Non-pigmented ciliary epithelial cell (primary cell): ENCODE measurements around the gene TDRD3.

Source experiments
- DNase-seq: peaks from one replicate; pipeline ENCODE4 v3.0.0-alpha.2; 2010; ENCODE audit warnings: low read depth

Gene TDRD3

DNA sequence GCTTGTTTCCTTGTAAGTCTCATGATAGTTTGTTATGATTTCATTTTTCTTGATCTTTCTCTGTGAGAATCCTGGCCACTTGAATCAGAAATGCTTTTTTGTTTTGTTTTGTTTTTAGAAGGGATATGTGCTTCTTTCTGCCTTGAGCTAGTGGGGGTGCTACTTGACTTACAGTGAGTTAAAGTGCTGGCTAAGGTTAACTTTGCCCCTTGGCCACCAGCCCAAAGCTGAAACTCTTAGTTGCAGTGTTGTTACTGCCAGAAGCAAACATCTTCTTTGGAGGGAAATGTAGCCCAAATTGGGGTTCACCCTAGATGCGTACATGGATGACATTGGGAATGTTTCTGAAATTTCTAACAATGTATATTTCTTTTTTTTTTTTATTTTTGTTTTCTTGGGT, 57.4 kb downstream of the TDRD3 start:
- DNase-seq: no peak

DNA sequence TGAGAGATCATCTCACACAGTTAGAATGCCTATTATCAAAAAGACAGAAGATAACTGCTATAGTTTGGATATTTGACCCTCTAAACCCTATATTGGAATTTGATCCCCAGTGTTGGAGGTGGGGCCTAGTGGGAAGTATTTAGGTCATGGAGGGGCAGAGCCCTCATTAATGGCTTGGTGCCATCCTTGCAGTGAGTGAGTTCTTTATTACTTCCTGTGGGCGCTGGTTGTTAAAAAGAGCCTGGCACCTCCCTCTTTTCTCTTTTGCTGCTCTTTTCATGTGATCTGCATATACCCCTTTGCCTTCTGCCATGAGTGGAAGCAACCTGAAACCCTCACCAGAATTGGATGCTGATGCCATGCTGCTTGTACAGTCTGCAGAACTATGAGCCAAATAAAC, 66.8 kb downstream of the TDRD3 start:
- no peak for DNase-seq

- no peak for DNase-seq
These were observed 70.1 kb downstream of the TDRD3 start for GRCh38 chr13:60467098-60467497.

DNA sequence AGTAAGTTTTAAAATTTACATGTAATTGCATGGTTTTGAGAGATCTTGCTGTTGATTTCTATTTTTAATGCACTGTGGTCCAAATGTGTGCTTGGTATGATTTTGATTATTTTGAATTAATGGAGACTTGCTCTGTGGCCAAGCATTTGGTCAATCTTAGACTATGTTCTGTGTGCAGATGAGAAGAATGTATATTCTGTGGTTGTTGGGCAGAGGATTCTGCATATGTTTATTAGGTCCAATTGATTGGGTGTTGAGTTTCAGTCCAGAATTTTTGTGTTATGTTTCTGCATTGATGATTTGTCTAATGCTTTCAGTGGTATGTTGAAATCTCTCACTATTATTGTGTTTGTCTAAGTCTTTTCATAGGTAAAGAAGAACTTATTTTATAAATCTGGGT, 82.3 kb downstream of the TDRD3 start:
- no peak for DNase-seq

GRCh38 chr13:60482012-60482411, 85.0 kb downstream of the TDRD3 start:
- DNase-seq: no peak

GRCh38 chr13:60484865-60485264, 87.8 kb downstream of the TDRD3 start:
- DNase-seq: no peak

GRCh38 chr13:60491531-60491930, 94.5 kb downstream of the TDRD3 start:
- no peak for DNase-seq

GRCh38 chr13:60492187-60492586, 95.2 kb downstream of the TDRD3 start:
- DNase-seq: no peak

GRCh38 chr13:60494296-60494695, 97.3 kb downstream of the TDRD3 start:
- DNase-seq: no peak

GRCh38 chr13:60501236-60501635, 104.2 kb downstream of the TDRD3 start:
- DNase-seq: no peak

- DNase-seq: no peak
These were observed 112.8 kb downstream of the TDRD3 start for GRCh38 chr13:60509601-60510386.

- DNase-seq: no peak
These were observed 114.6 kb downstream of the TDRD3 start for GRCh38 chr13:60511637-60512036.

DNA sequence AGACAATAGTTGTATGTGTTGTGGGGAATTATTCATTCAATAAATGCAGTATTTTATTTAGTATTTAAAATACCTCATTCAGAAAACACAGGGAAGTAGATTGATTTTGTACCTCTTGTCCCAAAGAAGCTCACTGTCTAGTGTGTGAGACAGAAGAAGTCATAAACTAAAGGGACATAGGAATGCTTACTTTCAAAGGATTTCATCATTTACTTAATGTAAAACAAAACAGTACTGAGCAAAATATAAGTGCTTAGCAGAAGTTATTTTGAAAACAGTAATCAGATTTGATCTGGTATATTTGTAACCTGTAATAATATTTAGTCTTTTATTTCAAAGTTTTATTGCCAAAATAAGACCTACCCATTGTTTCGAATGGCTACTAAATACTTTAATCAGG, 117.9 kb downstream of the TDRD3 start:
- no peak for DNase-seq

DNA sequence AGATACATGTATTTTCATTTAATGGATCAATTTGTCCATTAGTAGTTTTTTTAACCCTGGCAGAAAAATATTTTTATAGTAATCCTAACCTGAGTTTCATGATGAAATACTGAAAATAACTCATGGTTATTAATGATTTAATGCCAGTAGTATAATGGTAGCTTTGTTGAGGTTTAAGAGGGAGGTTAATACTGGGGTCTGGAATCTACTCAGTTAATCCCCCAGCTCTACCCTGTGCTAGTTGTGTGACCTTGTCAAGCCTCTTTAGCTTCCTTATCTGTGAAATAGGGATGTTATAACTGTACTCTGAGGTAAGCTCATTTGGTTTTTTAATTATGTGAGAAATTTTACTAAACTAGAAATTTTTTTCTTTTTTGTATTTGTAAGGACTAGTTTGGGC, 122.5 kb downstream of the TDRD3 start:
- DNase-seq: no peak

- DNase-seq: no peak
These were observed 124.0 kb downstream of the TDRD3 start for GRCh38 chr13:60520902-60521569.

DNA sequence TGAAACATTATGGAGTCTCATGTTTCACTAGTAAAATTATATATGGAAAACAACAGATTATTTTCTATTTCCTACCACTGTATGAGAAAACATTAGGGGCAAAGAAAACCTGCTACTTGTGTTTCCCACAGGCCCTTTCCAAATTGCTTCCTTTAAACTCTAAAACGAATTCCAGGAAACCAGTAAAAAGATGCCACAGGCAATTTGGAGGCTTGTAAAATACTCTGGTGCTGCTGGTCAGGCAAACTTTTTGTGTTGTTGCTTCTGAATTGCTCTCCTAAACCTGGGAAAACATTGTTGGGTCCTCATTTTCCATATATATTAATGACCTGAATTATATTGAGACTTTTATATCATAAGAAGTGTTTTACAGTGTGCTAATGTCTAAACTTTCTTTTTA, 141.5 kb downstream of the TDRD3 start:
- no peak for DNase-seq

- no peak for DNase-seq
These were observed 143.3 kb downstream of the TDRD3 start for GRCh38 chr13:60540276-60540675.

- no peak for DNase-seq
These were observed 165.2 kb downstream of the TDRD3 start for GRCh38 chr13:60562096-60562780.

GRCh38 chr13:60571571-60571970, 174.6 kb downstream of the TDRD3 start:
- DNase-seq: no peak

DNA sequence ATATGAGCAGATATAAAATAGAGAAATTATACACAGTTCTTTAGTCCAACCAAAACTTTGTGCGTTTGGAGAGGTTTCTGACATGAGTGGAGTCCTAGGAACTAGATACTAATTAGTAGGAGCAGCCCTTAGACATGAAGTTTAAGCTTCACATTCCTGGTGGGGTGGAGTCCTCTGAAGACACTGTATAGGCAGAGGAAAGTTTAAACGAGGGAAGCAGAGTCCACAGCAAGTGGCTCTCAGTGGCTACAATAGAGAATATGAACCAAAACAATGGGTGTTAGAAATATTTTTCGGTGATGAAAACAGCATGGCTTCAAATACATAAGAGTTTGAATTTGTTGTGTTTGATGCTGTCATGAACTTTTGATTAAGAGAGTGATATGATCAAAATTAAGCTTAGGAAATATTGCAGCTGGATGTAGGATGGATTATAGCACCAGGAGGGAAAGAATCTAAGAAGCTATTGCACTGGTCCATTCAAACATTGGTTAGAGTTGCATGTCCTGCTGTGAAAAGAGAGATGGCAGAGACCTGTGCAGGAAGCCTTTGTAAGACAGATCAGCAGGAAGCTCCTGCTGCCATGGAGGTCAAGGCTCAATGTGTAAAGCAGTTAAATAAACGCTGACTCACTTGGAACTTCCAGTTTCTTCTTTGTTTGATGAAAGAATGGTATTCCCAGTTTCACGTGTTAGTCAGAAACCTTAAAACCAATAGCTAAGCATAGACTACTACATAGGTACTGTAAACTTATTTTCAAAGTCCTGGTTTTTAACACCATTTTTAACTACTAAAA, 175.2 kb downstream of the TDRD3 start:
- no peak for DNase-seq

- DNase-seq: no peak
These were observed 175.8 kb downstream of the TDRD3 start for GRCh38 chr13:60572855-60573254.

GRCh38 chr13:60574735-60575134, 177.7 kb downstream of the TDRD3 start:
- no peak for DNase-seq
